Measurements from ENCODE around the gene DTX2. TPM values are rescaled to one million over a fixed set of nuclear protein-coding genes. Genes with fewer than 3 reads are reported as not detected.
"Not testable (repeated sequence)": the region's sequence is repeated elsewhere in the genome, so short reads cannot be mapped to it uniquely, and the experiment has no call there.

The DTX2 gene
- polyA plus RNA-seq, 1 donor from 2014 or later, result 2.4 TPM

GRCh38 chr7:76511200-76511910 lies 49.8 kb downstream of the DTX2 start:
- not testable (repeated sequence) for H3K9me3 ChIP-seq (ENCODE audit: low read length); H3K27me3 ChIP-seq (ENCODE audit: insufficient read depth, low read depth, low read length); H3K4me3 ChIP-seq (ENCODE audit: low read length); H3K9me2 ChIP-seq (ENCODE audit: insufficient read depth, low read length); H3K36me3 ChIP-seq (ENCODE audit: insufficient read depth, low read length); H4K20me1 ChIP-seq (ENCODE audit: insufficient read depth); H2AFZ ChIP-seq (ENCODE audit: low read depth, low read length); H3F3A ChIP-seq (ENCODE audit: insufficient read depth, low read length, poor library complexity, severe bottlenecking); H3K27ac ChIP-seq (ENCODE audit: low read length); H3K4me2 ChIP-seq (ENCODE audit: low read length); H3K79me2 ChIP-seq (replicated peaks; ENCODE audit: insufficient read depth, low read length); H3K9ac ChIP-seq (ENCODE audit: low read length)

GRCh38 chr7:76511911-76512885 lies 50.7 kb downstream of the DTX2 start:
- H2AFZ ChIP-seq (ENCODE audit: low read depth, low read length); H3K79me2 ChIP-seq (replicated peaks; ENCODE audit: insufficient read depth, low read length); H3K9me2 ChIP-seq (ENCODE audit: insufficient read depth, low read length); H3K9me3 ChIP-seq (ENCODE audit: low read length); H3K4me3 ChIP-seq (ENCODE audit: low read length); H3F3A ChIP-seq (ENCODE audit: insufficient read depth, low read length, poor library complexity, severe bottlenecking); H3K4me2 ChIP-seq (ENCODE audit: low read length); H3K27ac ChIP-seq (ENCODE audit: low read length); H3K9ac ChIP-seq (ENCODE audit: low read length); H3K27me3 ChIP-seq (ENCODE audit: insufficient read depth, low read depth, low read length); H4K20me1 ChIP-seq (ENCODE audit: insufficient read depth); H3K36me3 ChIP-seq (ENCODE audit: insufficient read depth, low read length): not testable (repeated sequence)

GRCh38 chr7:76512941-76513816 lies 51.7 kb downstream of the DTX2 start:
- Histone ChIP-seq H3K36me3 (ENCODE audit: insufficient read depth, low read length) (no peaks in the 10 kb centered on the region), H3K9ac (ENCODE audit: low read length) (no peak overlapping the region), H3K79me2 (replicated peaks; ENCODE audit: insufficient read depth, low read length) (no peaks in the 10 kb centered on the region), H4K20me1 (ENCODE audit: insufficient read depth) (no peaks in the 10 kb centered on the region), H3K9me3 (ENCODE audit: low read length) (no peaks in the 10 kb centered on the region), H3K4me2 (ENCODE audit: low read length) (no peak overlapping the region), H2AFZ (ENCODE audit: low read depth, low read length) (no peak overlapping the region), H3K9me2 (ENCODE audit: insufficient read depth, low read length) (no peaks in the 10 kb centered on the region), H3K27ac (ENCODE audit: low read length) (no peak overlapping the region), H3F3A (ENCODE audit: insufficient read depth, low read length, poor library complexity, severe bottlenecking) (no peaks in the 10 kb centered on the region), H3K27me3 (ENCODE audit: insufficient read depth, low read depth, low read length) (no peaks in the 10 kb centered on the region), H3K4me3 (ENCODE audit: low read length) (no peak overlapping the region)
- TF ChIP-seq POLR2AphosphoS5 (IDR thresholded peaks at IDR 0.05), result no peak
- no peak for TF ChIP-seq TAF1 (IDR thresholded peaks at IDR 0.05; ENCODE audit: low read depth)
- TF ChIP-seq MXI1 (conservative IDR thresholded peaks at IDR 0.05; ENCODE audit: poor library complexity, severe bottlenecking), result no peak
- no peak for TF ChIP-seq EZH2 (IDR thresholded peaks at IDR 0.05; ENCODE audit: borderline replicate concordance, insufficient read depth, low read length, poor library complexity, severe bottlenecking)
- TF ChIP-seq RAD21 (conservative IDR thresholded peaks at IDR 0.05), result no peak
- no peak for TF ChIP-seq REST (IDR thresholded peaks at IDR 0.05; ENCODE audit: borderline replicate concordance)
- no peak for TF ChIP-seq SMC3 (conservative IDR thresholded peaks at IDR 0.05; ENCODE audit: poor library complexity)
- no peak for TF ChIP-seq CTCF (IDR thresholded peaks at IDR 0.05; ENCODE audit: poor library complexity, severe bottlenecking)
- TF ChIP-seq EP300 (conservative IDR thresholded peaks at IDR 0.05; ENCODE audit: poor library complexity, severe bottlenecking), result no peak
